ENCODE data around the gene ADARB1. TPM values are rescaled to one million over a fixed set of nuclear protein-coding genes. Genes with fewer than 3 reads are reported as not detected.

ADARB1 gene
- total and polyA plus RNA-seq, 2 of the 4 experiments (the other 2 are of a cell fraction): 39.8 to 47.3 TPM

GRCh38 chr21:45122030-45122429, 47.6 kb downstream of the ADARB1 start:
- Histone ChIP-seq H4K5ac (ENCODE audit: low read depth, low read length) (no peak overlapping the region), H3K18ac (ENCODE audit: low read depth, low read length) (no peak overlapping the region), H2AK5ac (ENCODE audit: low read depth, low read length) (no peak overlapping the region), H2BK120ac (ENCODE audit: low read depth, low read length) (no peak overlapping the region), H3K4me3 (ENCODE audit: insufficient read depth, low read depth, low read length) (no peak overlapping the region), H2AFZ (replicated peaks; ENCODE audit: low read length, poor library complexity) (no peak overlapping the region), H3K14ac (replicated peaks; ENCODE audit: low read depth, low read length) (no peak overlapping the region), H2BK15ac (ENCODE audit: low read depth, low read length) (no peak overlapping the region), H4K91ac (ENCODE audit: insufficient read depth, low read depth, low read length) (no peak overlapping the region), H3K9me3 (ENCODE audit: control insufficient read depth, insufficient read depth, low read length) (no peaks in the 10 kb centered on the region), H4K8ac (ENCODE audit: low read depth in 2 of 2, low read length in 2 of 2) (no peak overlapping the region), H3K27ac (ENCODE audit: insufficient read depth, low read length) (no peak overlapping the region), H2AK9ac (replicated peaks; ENCODE audit: low read depth, low read length, poor library complexity) (no peak overlapping the region), H3K4me1 (ENCODE audit: control insufficient read depth, insufficient read depth, low read length) (peaks cover 8% of the 10 kb centered on the region), H3K79me1 (ENCODE audit: low read depth in 1 of 2, low read length in 2 of 2) (peaks cover 29 to 90% of the 10 kb centered on the region in 2 experiments), H2BK20ac (ENCODE audit: low read depth, low read length) (no peak overlapping the region), H3K56ac (ENCODE audit: extremely low read depth, insufficient read depth, low read length) (no peak overlapping the region), H3K9me1 (ENCODE audit: insufficient read depth, low read length) (peaks cover 24% of the 10 kb centered on the region), H3K36me3 (ENCODE audit: control insufficient read depth, insufficient read depth, low read length) (peaks cover 50% of the 10 kb centered on the region), H3K23ac (ENCODE audit: low read depth, low read length) (no peak overlapping the region), H3K9ac (ENCODE audit: low read depth, low read length) (no peak overlapping the region), H4K20me1 (ENCODE audit: insufficient read depth, low read length) (peaks cover 96% of the 10 kb centered on the region), H2BK5ac (ENCODE audit: low read depth, low read length, poor library complexity, severe bottlenecking) (no peak overlapping the region), H3K27me3 (ENCODE audit: control insufficient read depth, insufficient read depth, low read length) (no peaks in the 10 kb centered on the region), H3K4me2 (ENCODE audit: low read depth, low read length) (no peak overlapping the region), H3K4ac (ENCODE audit: low read depth, low read length) (no peak overlapping the region)
- ATAC-seq (ENCODE audit: low read depth): no peak
- intact Hi-C loops (cut with micrococcal nuclease): no loop called here
- TF ChIP-seq RCOR1 (IDR thresholded peaks at IDR 0.05; ENCODE audit: insufficient replicate concordance, low read length) (no peak), RFX5 (IDR thresholded peaks at IDR 0.05; ENCODE audit: low read depth, low read length) (no peak), CEBPB (IDR thresholded peaks at IDR 0.05; ENCODE audit: low read depth, low read length) (no peak), CHD1 (IDR thresholded peaks at IDR 0.05; ENCODE audit: low read depth, low read length) (no peak), USF2 (IDR thresholded peaks at IDR 0.05; ENCODE audit: low read depth, low read length) (no peak), RAD21 (IDR thresholded peaks at IDR 0.05; ENCODE audit: low read length) (no peak)
- WGBS, 2 experiments (ENCODE audit: extremely low coverage in 2 of 2, insufficient read length in 1 of 2): 100% methylated on average over 1 of the region's 6 CpGs; no CpG with 5 or more reads in 1 of the 2 experiments
- ChIA-PET CTCF (no interaction called here), POLR2A (ENCODE audit: unreplicated experiment) (no interaction called here)
- dilution Hi-C loops (cut with HindIII; ENCODE audit: low sequenced_read_pairs, unreplicated experiment): no loop called here
- DNase-seq: no peak
- in situ Hi-C loops (cut with MboI; ENCODE audit: low sequenced_read_pairs): loop anchor here (25.0 kb wide), 1 partner anchor 310 kb away; the partner anchor contains the start of genes SUMO3 and UBE2G2
- no TSS peak for BruUV-seq (replicated peaks)

Measured in IMR-90 (cell line).